HL-60 (cell line): ENCODE data around the gene EEA1.

ENCODE experiments used
- DNase-seq, 2 experiments: peaks; one replicate each; pipeline ENCODE4 v3.0.0-alpha.2; 2010 to 2020; ENCODE audit warnings: low read depth in 1 of 2, low spot score in 1 of 2
- H3K27ac ChIP-seq: fragments of 250-450 bp; sonication (Bioruptor Pico); replicated peaks from 2 replicates; pipeline ENCODE4 v1.5.1; 2020; ENCODE audit warnings: mild to moderate bottlenecking, moderate library complexity
- H3K27me3 ChIP-seq: fragments of 250-450 bp; sonication (Bioruptor Pico); 2 replicates; pipeline ENCODE4 v1.5.1; 2021; ENCODE audit warnings: mild to moderate bottlenecking, moderate library complexity; ENCODE audit not compliant: insufficient read depth, poor library complexity, severe bottlenecking
- H3K4me3 ChIP-seq: replicated peaks from 2 replicates; pipeline ENCODE4 v1.5.1; 2011; ENCODE audit warnings: mild to moderate bottlenecking, control low read depth, low read length; ENCODE audit not compliant: insufficient read depth
- GABPA ChIP-seq: IDR thresholded peaks from 2 replicates; pipeline ENCODE4 v1.6.1; 2012; ENCODE audit warnings: low read depth
- POLR2AphosphoS5 ChIP-seq: IDR thresholded peaks from 2 replicates; pipeline ENCODE4 v1.6.1; 2012; ENCODE audit warnings: low read depth
- SPI1 ChIP-seq: IDR thresholded peaks from 2 replicates; pipeline ENCODE4 v1.6.1; 2012; ENCODE audit warnings: low read depth, mild to moderate bottlenecking, borderline replicate concordance
- TF ChIP-seq, protein P1 (sequence below): IDR thresholded peaks from one replicate; pipeline ENCODE4 v1.5.1; 2011; ENCODE audit warnings: low read length, control low read depth, inconsistent platforms; ENCODE audit not compliant: insufficient read depth
- TF ChIP-seq, protein P2 (sequence below): IDR thresholded peaks from 2 replicates; pipeline ENCODE4 v1.6.1; 2012; ENCODE audit warnings: low read depth; ENCODE audit not compliant: insufficient replicate concordance

The EEA1 gene

DNA sequence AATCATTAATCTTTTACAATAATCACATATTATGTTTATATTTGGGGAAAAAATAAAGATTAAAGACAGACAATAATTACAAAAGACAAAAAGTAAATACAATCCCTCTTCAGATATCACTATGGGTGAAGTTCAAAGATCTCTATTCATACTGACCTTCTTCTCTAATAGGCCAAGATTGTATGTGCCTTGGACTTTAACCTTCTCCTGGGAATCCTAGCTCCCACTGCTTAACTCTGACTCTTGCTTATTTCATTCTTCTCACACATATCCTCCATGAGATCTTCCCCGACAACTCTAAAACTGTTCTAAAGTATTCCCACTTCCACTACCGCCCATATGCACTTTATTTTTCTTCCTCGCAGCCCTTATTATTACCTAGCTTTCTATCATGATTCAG lies 83.8 kb downstream of the EEA1 start:
- no peak for DNase-seq
- TF ChIP-seq GABPA (no peak), SPI1 (no peak), POLR2AphosphoS5 (no peak)
- TF ChIP-seq, protein P1, sequence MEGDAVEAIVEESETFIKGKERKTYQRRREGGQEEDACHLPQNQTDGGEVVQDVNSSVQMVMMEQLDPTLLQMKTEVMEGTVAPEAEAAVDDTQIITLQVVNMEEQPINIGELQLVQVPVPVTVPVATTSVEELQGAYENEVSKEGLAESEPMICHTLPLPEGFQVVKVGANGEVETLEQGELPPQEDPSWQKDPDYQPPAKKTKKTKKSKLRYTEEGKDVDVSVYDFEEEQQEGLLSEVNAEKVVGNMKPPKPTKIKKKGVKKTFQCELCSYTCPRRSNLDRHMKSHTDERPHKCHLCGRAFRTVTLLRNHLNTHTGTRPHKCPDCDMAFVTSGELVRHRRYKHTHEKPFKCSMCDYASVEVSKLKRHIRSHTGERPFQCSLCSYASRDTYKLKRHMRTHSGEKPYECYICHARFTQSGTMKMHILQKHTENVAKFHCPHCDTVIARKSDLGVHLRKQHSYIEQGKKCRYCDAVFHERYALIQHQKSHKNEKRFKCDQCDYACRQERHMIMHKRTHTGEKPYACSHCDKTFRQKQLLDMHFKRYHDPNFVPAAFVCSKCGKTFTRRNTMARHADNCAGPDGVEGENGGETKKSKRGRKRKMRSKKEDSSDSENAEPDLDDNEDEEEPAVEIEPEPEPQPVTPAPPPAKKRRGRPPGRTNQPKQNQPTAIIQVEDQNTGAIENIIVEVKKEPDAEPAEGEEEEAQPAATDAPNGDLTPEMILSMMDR, result no peak
- TF ChIP-seq, protein P2, sequence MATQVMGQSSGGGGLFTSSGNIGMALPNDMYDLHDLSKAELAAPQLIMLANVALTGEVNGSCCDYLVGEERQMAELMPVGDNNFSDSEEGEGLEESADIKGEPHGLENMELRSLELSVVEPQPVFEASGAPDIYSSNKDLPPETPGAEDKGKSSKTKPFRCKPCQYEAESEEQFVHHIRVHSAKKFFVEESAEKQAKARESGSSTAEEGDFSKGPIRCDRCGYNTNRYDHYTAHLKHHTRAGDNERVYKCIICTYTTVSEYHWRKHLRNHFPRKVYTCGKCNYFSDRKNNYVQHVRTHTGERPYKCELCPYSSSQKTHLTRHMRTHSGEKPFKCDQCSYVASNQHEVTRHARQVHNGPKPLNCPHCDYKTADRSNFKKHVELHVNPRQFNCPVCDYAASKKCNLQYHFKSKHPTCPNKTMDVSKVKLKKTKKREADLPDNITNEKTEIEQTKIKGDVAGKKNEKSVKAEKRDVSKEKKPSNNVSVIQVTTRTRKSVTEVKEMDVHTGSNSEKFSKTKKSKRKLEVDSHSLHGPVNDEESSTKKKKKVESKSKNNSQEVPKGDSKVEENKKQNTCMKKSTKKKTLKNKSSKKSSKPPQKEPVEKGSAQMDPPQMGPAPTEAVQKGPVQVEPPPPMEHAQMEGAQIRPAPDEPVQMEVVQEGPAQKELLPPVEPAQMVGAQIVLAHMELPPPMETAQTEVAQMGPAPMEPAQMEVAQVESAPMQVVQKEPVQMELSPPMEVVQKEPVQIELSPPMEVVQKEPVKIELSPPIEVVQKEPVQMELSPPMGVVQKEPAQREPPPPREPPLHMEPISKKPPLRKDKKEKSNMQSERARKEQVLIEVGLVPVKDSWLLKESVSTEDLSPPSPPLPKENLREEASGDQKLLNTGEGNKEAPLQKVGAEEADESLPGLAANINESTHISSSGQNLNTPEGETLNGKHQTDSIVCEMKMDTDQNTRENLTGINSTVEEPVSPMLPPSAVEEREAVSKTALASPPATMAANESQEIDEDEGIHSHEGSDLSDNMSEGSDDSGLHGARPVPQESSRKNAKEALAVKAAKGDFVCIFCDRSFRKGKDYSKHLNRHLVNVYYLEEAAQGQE, result no peak
- Histone ChIP-seq H3K27me3 (no peaks in the 10 kb centered on the region), H3K4me3 (no peak overlapping the region), H3K27ac (no peak overlapping the region)

DNA sequence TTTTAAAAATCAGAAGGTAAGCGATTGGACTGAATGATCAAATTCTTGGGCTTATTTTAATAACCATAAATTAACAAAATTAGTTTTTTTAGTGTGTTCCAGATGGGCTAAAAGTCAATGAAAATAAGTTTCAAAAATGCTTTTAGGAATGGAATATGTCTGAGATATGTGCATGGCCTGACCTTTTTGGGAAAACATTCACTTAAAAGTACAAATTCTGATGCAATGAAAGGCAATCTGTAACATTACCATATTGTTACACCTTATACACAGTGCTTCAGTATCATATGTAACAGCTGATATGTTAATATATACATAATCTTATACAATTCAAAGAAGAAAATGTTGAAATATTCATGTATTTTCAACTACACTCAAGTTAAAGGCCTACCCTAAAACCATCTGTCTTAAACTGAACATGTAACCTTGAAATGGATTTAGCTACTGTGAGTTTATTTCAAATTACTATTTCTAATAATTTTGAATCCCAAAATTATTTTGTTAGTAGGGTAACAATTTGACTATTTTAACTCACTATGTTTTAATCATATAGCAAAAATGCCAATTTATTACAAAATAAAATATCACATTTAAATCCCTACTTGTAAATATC lies 84.8 kb downstream of the EEA1 start:
- no peak overlapping the region for H3K27ac ChIP-seq
- DNase-seq, result no peak
- no peak for TF ChIP-seq POLR2AphosphoS5
- TF ChIP-seq GABPA, result no peak
- TF ChIP-seq SPI1, result no peak
- TF ChIP-seq, protein P2, result no peak
- TF ChIP-seq, protein P1, result no peak
- H3K27me3 ChIP-seq, result no peaks in the 10 kb centered on the region
- no peak overlapping the region for H3K4me3 ChIP-seq

DNA sequence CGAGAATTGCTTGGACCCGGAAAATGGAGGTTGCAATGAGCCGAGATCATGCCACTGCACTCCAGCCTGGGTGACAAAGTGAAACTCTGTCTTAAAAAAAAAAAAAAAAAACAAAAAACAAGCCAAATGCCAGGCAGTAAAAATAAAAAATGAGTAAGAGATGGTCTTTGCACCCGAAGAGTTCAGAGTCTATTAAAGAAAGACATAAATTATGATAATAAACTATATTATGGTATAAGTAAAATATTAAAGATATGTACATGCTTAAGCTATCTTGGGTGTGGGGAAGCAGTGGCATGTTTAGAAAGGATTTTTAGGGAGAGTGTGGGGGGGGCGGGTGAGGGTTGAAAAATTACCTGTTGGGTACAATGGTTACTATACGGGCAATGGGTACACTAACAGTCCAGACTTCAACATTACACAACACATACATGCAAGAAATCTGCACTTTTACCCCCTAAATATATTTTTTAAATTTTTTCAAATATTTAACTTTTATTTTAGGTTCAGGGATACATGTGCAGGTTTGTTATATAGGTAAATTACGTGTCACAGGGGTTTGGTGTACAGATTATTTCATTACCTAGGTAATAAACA lies 99.3 kb downstream of the EEA1 start:
- TF ChIP-seq, protein P1, result no peak
- TF ChIP-seq GABPA, result no peak
- TF ChIP-seq, protein P2, result no peak
- TF ChIP-seq POLR2AphosphoS5, result no peak
- TF ChIP-seq SPI1, result no peak

More for the DNA sequence above, 99.3 kb downstream of the EEA1 start:
- Histone ChIP-seq H3K27me3 (no peaks in the 10 kb centered on the region), H3K27ac (no peak overlapping the region), H3K4me3 (no peak overlapping the region)
- DNase-seq, result no peak
